GM23338 (cell line): Measurements from ENCODE around the gene DIAPH1. TPM values are rescaled to one million over a fixed set of nuclear protein-coding genes. Genes with fewer than 3 reads are reported as not detected.

ENCODE experiments used
- ATAC-seq: fragments of 200-7000 bp; cut with Tn5 transposase; 3 replicates; pipeline ENCODE4 v1.9.1; 2020
- DNase-seq: peaks from one replicate; pipeline ENCODE4 v3.0.0-alpha.2; 2015; ENCODE audit warnings: low spot score
- H2AFZ ChIP-seq: fragments of 200-600 bp; sonication (generic); 2 replicates; pipeline ENCODE4 v1.8.0; 2016; ENCODE audit warnings: antibody characterized with exemption, mild to moderate bottlenecking, moderate library complexity
- H3F3A ChIP-seq: fragments of 200-600 bp; sonication (generic); replicated peaks from 2 replicates; pipeline ENCODE4 v1.8.0; 2017; ENCODE audit warnings: antibody characterized with exemption, mixed run types, low read depth
- H3K27ac ChIP-seq: fragments of 200-600 bp; sonication (generic); 2 replicates; pipeline ENCODE4 v1.6.1; 2016; ENCODE audit warnings: low read depth
- H3K27me3 ChIP-seq: fragments of 200-600 bp; sonication (generic); 2 replicates; pipeline ENCODE4 v1.8.0; 2016; ENCODE audit warnings: mild to moderate bottlenecking, mixed run types, moderate library complexity; ENCODE audit not compliant: insufficient read depth
- H3K36me3 ChIP-seq: fragments of 200-600 bp; sonication (generic); 2 replicates; pipeline ENCODE4 v1.8.0; 2016; ENCODE audit warnings: mild to moderate bottlenecking; ENCODE audit not compliant: insufficient read depth
- H3K4me1 ChIP-seq: fragments of 200-600 bp; sonication (generic); 2 replicates; pipeline ENCODE4 v1.8.0; 2016; ENCODE audit warnings: mild to moderate bottlenecking, moderate library complexity; ENCODE audit not compliant: insufficient read depth
- H3K4me2 ChIP-seq: fragments of 200-600 bp; sonication (generic); 2 replicates; pipeline ENCODE4 v1.7.1; 2017; ENCODE audit warnings: mixed run types
- H3K4me3 ChIP-seq: fragments of 200-600 bp; sonication (generic); 2 replicates; pipeline ENCODE4 v1.6.1; 2016; ENCODE audit warnings: mixed run types
- H3K79me2 ChIP-seq: fragments of 200-600 bp; sonication (generic); replicated peaks from 2 replicates; pipeline ENCODE4 v1.8.0; 2017; ENCODE audit warnings: mild to moderate bottlenecking; ENCODE audit not compliant: insufficient read depth
- H3K9me2 ChIP-seq: fragments of 200-600 bp; sonication (generic); 2 replicates; pipeline ENCODE4 v1.8.0; 2017; ENCODE audit not compliant: insufficient read depth
- H4K20me1 ChIP-seq: fragments of 200-600 bp; sonication (generic); replicated peaks from 2 replicates; pipeline ENCODE4 v1.8.0; 2017; ENCODE audit warnings: mild to moderate bottlenecking; ENCODE audit not compliant: insufficient read depth
- H3K27ac Mint-ChIP-seq: 2 replicates; pipeline ENCODE4 v1.8.0; 2020; ENCODE audit warnings: inconsistent platforms, mild to moderate bottlenecking, moderate library complexity, mixed read lengths
- H3K27me3 Mint-ChIP-seq: 3 replicates; pipeline ENCODE4 v1.8.0; 2022; ENCODE audit warnings: low read depth, mild to moderate bottlenecking, moderate library complexity, mixed read lengths, inconsistent platforms; ENCODE audit not compliant: insufficient read depth, poor library complexity
- H3K36me3 Mint-ChIP-seq: 3 replicates; pipeline ENCODE4 v1.8.0; 2021; ENCODE audit warnings: low read depth, mild to moderate bottlenecking, inconsistent platforms, moderate library complexity, mixed read lengths
- H3K4me1 Mint-ChIP-seq: 3 replicates; pipeline ENCODE4 v1.8.0; 2020; ENCODE audit warnings: mild to moderate bottlenecking, inconsistent platforms, mixed read lengths
- H3K4me3 Mint-ChIP-seq: 3 replicates; pipeline ENCODE4 v1.8.0; 2021; ENCODE audit warnings: moderate library complexity, mild to moderate bottlenecking, inconsistent platforms, mixed read lengths
- H3K9me3 Mint-ChIP-seq: 3 replicates; pipeline ENCODE4 v1.8.0; 2020; ENCODE audit warnings: moderate library complexity, mild to moderate bottlenecking, inconsistent platforms, mixed read lengths
- CREB1 ChIP-seq: fragments of 250-450 bp; sonication (Bioruptor Pico); IDR thresholded peaks from 2 replicates; pipeline ENCODE4 v1.5.0; 2020; ENCODE audit warnings: low read depth, mild to moderate bottlenecking, moderate library complexity
- EZH2 ChIP-seq: fragments of 200-600 bp; sonication (generic); IDR thresholded peaks from one replicate; pipeline ENCODE4 v1.8.0; 2017; ENCODE audit warnings: antibody characterized with exemption, mild to moderate bottlenecking, low read depth; ENCODE audit not compliant: unreplicated experiment
- EZH2phosphoT487 ChIP-seq: fragments of 200-600 bp; sonication (generic); IDR thresholded peaks from one replicate; pipeline ENCODE4 v1.8.1; 2018; ENCODE audit warnings: antibody characterized with exemption; ENCODE audit not compliant: unreplicated experiment
- JUNB ChIP-seq: IDR thresholded peaks from one replicate; pipeline ENCODE4 v1.6.1; 2016; ENCODE audit warnings: antibody characterized with exemption; ENCODE audit not compliant: unreplicated experiment
- NANOG ChIP-seq: IDR thresholded peaks from 2 replicates; pipeline ENCODE4 v1.6.1; 2016; ENCODE audit warnings: antibody characterized with exemption, borderline replicate concordance
- POLR2AphosphoS5 ChIP-seq: IDR thresholded peaks from 2 replicates; pipeline ENCODE4 v1.6.1; 2016; ENCODE audit warnings: antibody characterized with exemption, low read depth
- STAT1 ChIP-seq: IDR thresholded peaks from one replicate; pipeline ENCODE4 v1.6.1; 2016; ENCODE audit warnings: antibody characterized with exemption; ENCODE audit not compliant: unreplicated experiment
- ZNF114 ChIP-seq: fragments of 250-450 bp; sonication (Bioruptor Pico); IDR thresholded peaks from 2 replicates; pipeline ENCODE4 v1.5.0; 2020; ENCODE audit warnings: mild to moderate bottlenecking, moderate library complexity
- ZNF331 ChIP-seq: fragments of 250-450 bp; sonication (Bioruptor Pico); IDR thresholded peaks from 2 replicates; pipeline ENCODE4 v1.5.0; 2020; ENCODE audit warnings: low read depth, mild to moderate bottlenecking, moderate library complexity
- polyA plus RNA-seq: library from polyadenylated mRNA; unstranded; fragments of >200 nt; fragmentation: Nextera tagmentation; extraction: Ambion mirVana; gene quantifications from 2 replicates; pipeline ENCODE4 v1.2.1, GENCODE V29; 2016
- total RNA-seq: library from RNA; depleted of rRNA; stranded (reverse); fragments of >200 nt; shearing (Covaris generic); gene quantifications from 2 replicates; pipeline ENCODE4 v1.2.3, GENCODE V29; 2014
- TF ChIP-seq, protein P1 (sequence below): IDR thresholded peaks from one replicate; pipeline ENCODE4 v1.6.1; 2018; ENCODE audit warnings: antibody characterized with exemption; ENCODE audit not compliant: unreplicated experiment
- TF ChIP-seq, protein P2 (sequence below), 2 experiments: fragments of 200-600 bp in 1 of 2; sonication (generic) in 1 of 2; conservative IDR thresholded peaks; 2 replicates each; pipeline versions ENCODE4 v1.5.1 to v1.6.1; 2016 to 2017; ENCODE audit warnings: antibody characterized with exemption in 2 of 2, low read depth in 2 of 2, mild to moderate bottlenecking in 2 of 2, moderate library complexity in 1 of 2
- TF ChIP-seq, protein P3 (sequence below): IDR thresholded peaks from 2 replicates; pipeline ENCODE4 v1.6.1; 2016; ENCODE audit warnings: antibody characterized with exemption

The DIAPH1 gene
- total and polyA plus RNA-seq, 2 experiments from 2014 or later = 42.9 to 104 TPM

DNA sequence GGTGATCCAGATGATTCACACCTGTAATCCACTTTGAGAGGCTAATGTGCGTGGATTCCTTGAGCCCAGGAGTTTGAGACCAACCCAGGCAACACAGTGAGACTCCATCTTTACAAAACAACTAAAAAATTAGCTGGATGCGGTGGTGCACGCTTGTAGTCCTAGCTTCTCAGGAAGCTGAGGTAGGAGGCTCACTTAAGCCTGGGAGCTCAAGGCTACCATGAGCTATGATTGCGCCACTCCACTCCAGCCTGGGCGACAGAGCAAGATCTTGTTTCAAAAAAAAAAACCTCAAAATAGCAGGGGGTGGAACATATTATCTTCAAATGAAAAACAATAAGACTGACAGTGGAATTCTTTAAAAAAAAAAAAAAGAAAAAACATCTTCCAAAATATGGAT lies 70.9 kb downstream of the DIAPH1 start:
- Mint-ChIP-seq H3K27me3 (peaks cover 6% of the 10 kb centered on the region), H3K4me3 (no peak overlapping the region), H3K4me1 (no peaks in the 10 kb centered on the region; the same call in 1 of the 3 replicates), H3K27ac (no peak overlapping the region), H3K36me3 (peaks cover 58% of the 10 kb centered on the region), H3K9me3 (peaks cover 21% of the 10 kb centered on the region)
- no peak for ATAC-seq
- Histone ChIP-seq H3K4me3 (no peak overlapping the region), H2AFZ (no peak overlapping the region), H3K27ac (no peak overlapping the region), H3F3A (no peaks in the 10 kb centered on the region), H3K36me3 (peaks cover 9% of the 10 kb centered on the region), H3K27me3 (no peaks in the 10 kb centered on the region), H3K4me1 (peaks cover 6% of the 10 kb centered on the region), H3K79me2 (peaks cover 9% of the 10 kb centered on the region; the same call in 1 of the 2 replicates), H3K4me2 (no peak overlapping the region), H3K9me2 (no peaks in the 10 kb centered on the region), H4K20me1 (no peaks in the 10 kb centered on the region)
- DNase-seq = no peak
- no peak for TF ChIP-seq JUNB

DNA sequence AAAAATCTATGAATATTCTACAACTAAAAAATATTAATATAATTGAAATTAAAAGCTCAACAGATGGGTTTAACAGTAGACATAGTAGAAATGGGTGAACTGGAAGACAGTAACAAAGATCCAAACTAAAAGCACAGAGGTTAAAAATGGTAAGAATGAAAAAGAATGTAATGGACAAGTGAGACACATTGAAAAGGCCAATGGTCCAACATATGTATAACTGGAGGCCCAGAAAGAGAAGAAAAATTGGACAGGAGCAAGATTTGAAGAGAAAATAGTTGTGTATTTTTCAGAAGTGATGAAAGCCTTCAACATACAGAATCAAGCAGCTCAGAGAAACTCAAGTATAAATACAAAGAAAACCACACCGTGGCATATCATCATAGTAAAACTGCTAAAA lies 71.3 kb downstream of the DIAPH1 start:
- H3K27me3 Mint-ChIP-seq = peaks cover 6% of the 10 kb centered on the region
- H3K4me2 ChIP-seq = no peak overlapping the region
- peaks cover 9% of the 10 kb centered on the region for H3K36me3 ChIP-seq
- peak; percentile 30 for DNase-seq
- H3K4me1 Mint-ChIP-seq = no peaks in the 10 kb centered on the region; the same call in 1 of the 3 replicates
- H4K20me1 ChIP-seq = no peaks in the 10 kb centered on the region
- peaks cover 9% of the 10 kb centered on the region; the same call in 1 of the 2 replicates for H3K79me2 ChIP-seq
- H2AFZ ChIP-seq = no peak overlapping the region
- ATAC-seq = no peak
- no peak overlapping the region for H3K27ac ChIP-seq
- peaks cover 6% of the 10 kb centered on the region for H3K4me1 ChIP-seq
- no peak overlapping the region for H3K4me3 Mint-ChIP-seq
- no peaks in the 10 kb centered on the region for H3F3A ChIP-seq
- no peak overlapping the region for H3K27ac Mint-ChIP-seq
- no peaks in the 10 kb centered on the region for H3K9me2 ChIP-seq
- H3K27me3 ChIP-seq = no peaks in the 10 kb centered on the region
- H3K36me3 Mint-ChIP-seq = peaks cover 59% of the 10 kb centered on the region
- H3K4me3 ChIP-seq = no peak overlapping the region
- H3K9me3 Mint-ChIP-seq = peaks cover 21% of the 10 kb centered on the region
- TF ChIP-seq NANOG (no peak), CREB1 (CRISPR knock-in tag) (no peak), EZH2phosphoT487 (no peak), JUNB (no peak), EZH2 (no peak), STAT1 (no peak), ZNF114 (CRISPR knock-in tag) (no peak), POLR2AphosphoS5 (no peak), ZNF331 (CRISPR knock-in tag) (no peak)
- TF ChIP-seq, protein P1, sequence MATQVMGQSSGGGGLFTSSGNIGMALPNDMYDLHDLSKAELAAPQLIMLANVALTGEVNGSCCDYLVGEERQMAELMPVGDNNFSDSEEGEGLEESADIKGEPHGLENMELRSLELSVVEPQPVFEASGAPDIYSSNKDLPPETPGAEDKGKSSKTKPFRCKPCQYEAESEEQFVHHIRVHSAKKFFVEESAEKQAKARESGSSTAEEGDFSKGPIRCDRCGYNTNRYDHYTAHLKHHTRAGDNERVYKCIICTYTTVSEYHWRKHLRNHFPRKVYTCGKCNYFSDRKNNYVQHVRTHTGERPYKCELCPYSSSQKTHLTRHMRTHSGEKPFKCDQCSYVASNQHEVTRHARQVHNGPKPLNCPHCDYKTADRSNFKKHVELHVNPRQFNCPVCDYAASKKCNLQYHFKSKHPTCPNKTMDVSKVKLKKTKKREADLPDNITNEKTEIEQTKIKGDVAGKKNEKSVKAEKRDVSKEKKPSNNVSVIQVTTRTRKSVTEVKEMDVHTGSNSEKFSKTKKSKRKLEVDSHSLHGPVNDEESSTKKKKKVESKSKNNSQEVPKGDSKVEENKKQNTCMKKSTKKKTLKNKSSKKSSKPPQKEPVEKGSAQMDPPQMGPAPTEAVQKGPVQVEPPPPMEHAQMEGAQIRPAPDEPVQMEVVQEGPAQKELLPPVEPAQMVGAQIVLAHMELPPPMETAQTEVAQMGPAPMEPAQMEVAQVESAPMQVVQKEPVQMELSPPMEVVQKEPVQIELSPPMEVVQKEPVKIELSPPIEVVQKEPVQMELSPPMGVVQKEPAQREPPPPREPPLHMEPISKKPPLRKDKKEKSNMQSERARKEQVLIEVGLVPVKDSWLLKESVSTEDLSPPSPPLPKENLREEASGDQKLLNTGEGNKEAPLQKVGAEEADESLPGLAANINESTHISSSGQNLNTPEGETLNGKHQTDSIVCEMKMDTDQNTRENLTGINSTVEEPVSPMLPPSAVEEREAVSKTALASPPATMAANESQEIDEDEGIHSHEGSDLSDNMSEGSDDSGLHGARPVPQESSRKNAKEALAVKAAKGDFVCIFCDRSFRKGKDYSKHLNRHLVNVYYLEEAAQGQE = no peak
- TF ChIP-seq, protein P2, sequence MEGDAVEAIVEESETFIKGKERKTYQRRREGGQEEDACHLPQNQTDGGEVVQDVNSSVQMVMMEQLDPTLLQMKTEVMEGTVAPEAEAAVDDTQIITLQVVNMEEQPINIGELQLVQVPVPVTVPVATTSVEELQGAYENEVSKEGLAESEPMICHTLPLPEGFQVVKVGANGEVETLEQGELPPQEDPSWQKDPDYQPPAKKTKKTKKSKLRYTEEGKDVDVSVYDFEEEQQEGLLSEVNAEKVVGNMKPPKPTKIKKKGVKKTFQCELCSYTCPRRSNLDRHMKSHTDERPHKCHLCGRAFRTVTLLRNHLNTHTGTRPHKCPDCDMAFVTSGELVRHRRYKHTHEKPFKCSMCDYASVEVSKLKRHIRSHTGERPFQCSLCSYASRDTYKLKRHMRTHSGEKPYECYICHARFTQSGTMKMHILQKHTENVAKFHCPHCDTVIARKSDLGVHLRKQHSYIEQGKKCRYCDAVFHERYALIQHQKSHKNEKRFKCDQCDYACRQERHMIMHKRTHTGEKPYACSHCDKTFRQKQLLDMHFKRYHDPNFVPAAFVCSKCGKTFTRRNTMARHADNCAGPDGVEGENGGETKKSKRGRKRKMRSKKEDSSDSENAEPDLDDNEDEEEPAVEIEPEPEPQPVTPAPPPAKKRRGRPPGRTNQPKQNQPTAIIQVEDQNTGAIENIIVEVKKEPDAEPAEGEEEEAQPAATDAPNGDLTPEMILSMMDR (conservative IDR thresholded peaks at IDR 0.05; ENCODE audit: low read depth in 2 of 2) = no peak
- TF ChIP-seq, protein P3, sequence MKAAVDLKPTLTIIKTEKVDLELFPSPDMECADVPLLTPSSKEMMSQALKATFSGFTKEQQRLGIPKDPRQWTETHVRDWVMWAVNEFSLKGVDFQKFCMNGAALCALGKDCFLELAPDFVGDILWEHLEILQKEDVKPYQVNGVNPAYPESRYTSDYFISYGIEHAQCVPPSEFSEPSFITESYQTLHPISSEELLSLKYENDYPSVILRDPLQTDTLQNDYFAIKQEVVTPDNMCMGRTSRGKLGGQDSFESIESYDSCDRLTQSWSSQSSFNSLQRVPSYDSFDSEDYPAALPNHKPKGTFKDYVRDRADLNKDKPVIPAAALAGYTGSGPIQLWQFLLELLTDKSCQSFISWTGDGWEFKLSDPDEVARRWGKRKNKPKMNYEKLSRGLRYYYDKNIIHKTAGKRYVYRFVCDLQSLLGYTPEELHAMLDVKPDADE = no peak
